Tibial nerve (tissue), 4 donors: Measurements from ENCODE around the gene GASK1A. TPM values are rescaled to one million over a fixed set of nuclear protein-coding genes. Genes with fewer than 3 reads are reported as not detected.
A peak's percentile ranks its signal among the peaks of the same experiment; 100 is the strongest.

Experiments
- DNase-seq, 2 donors: peaks; one replicate each; pipeline ENCODE4 v3.0.0-alpha.2; 2019; ENCODE audit warnings: low spot score in 2 of 2
- H3K27ac ChIP-seq, 4 donors: fragments of 200-600 bp; sonication (generic) in 3 of 4; one replicate each; pipeline ENCODE4 v1.5.1; 2017 to 2019; ENCODE audit warnings: mild to moderate bottlenecking in 1 of 4
- H3K27me3 ChIP-seq, 2 donors: fragments of 200-600 bp; sonication (generic) in 1 of 2; one replicate each; pipeline versions ENCODE4 v1.5.1 to v1.6.0; 2017 to 2019
- H3K36me3 ChIP-seq, 3 donors: fragments of 200-600 bp; sonication (generic); one replicate each; pipeline ENCODE4 v1.5.1; 2018 to 2019
- H3K4me1 ChIP-seq, 4 donors: fragments of 200-600 bp; sonication (generic) in 3 of 4; one replicate each; pipeline ENCODE4 v1.5.1; 2017 to 2019
- H3K4me3 ChIP-seq, 4 donors: fragments of 200-600 bp; sonication (generic) in 3 of 4; one replicate each; pipeline ENCODE4 v1.5.1; 2017 to 2019; ENCODE audit warnings: mild to moderate bottlenecking in 1 of 4, moderate library complexity in 1 of 4
- H3K9me3 ChIP-seq, 4 donors: fragments of 200-600 bp; sonication (generic) in 3 of 4; one replicate each; pipeline ENCODE4 v1.5.1; 2017 to 2019
- CTCF ChIP-seq, 5 experiments: fragments of 200-600 bp in 3 of 5; fragments of 450-650 bp in 2 of 5; sonication (generic) in 3 of 5; IDR thresholded peaks; one replicate each; pipeline ENCODE4 v1.5.1; 2016 to 2019; ENCODE audit warnings: antibody characterized with exemption in 5 of 5, mild to moderate bottlenecking in 3 of 5, moderate library complexity in 2 of 5
- EP300 ChIP-seq, 2 donors: sonication (generic); formaldehyde crosslinking; IDR thresholded peaks; one replicate each; pipeline ENCODE4 v1.6.1; 2017; ENCODE audit warnings: antibody characterized with exemption in 2 of 2, mild to moderate bottlenecking in 1 of 2
- POLR2A ChIP-seq, 2 donors: fragments of 450-650 bp; IDR thresholded peaks; one replicate each; pipeline ENCODE4 v1.6.1; 2017; ENCODE audit warnings: antibody characterized with exemption in 2 of 2, mild to moderate bottlenecking in 2 of 2, moderate library complexity in 2 of 2
- WGBS, 2 donors: methylation state at CpG; one replicate each; pipeline ENCODE4 v1.1.5; 2018; 5-methylcytosine and 5-hydroxymethylcytosine counted together
- total RNA-seq, 4 donors: library from RNA; depleted of rRNA; stranded (reverse); fragments of >200 nt; gene quantifications; one replicate each; pipeline ENCODE4 v1.1.0, GENCODE V29; 2016

Gene GASK1A
- total RNA-seq, 4 donors from 2014 or later: 43.0 to 70.6 (median 49.5) TPM

- Histone ChIP-seq H3K4me3 (peak overlapping the region; percentile 76 to 98 (median 89)), H3K9me3 (no peaks in the 10 kb centered on the region), H3K27me3 (no peaks in the 10 kb centered on the region), H3K4me1 (peaks cover 0 to 27% (median 5%) of the 10 kb centered on the region in 4 donors), H3K36me3 (no peaks in the 10 kb centered on the region), H3K27ac (peak overlapping the region; percentile 60 to 89 (median 72))
- no peak for DNase-seq
- WGBS, 2 donors: 40 to 50% methylated on average over 28 to 29 of the region's 33 CpGs
- no peak for TF ChIP-seq CTCF (IDR thresholded peaks at IDR 0.05)
- TF ChIP-seq EP300 (IDR thresholded peaks at IDR 0.05): no peak
- no peak for TF ChIP-seq POLR2A (IDR thresholded peaks at IDR 0.05)
These were observed 125.8 kb downstream of the GASK1A start for GRCh38 chr3:43104660-43105595.

GRCh38 chr3:43105596-43106292 lies 126.6 kb downstream of the GASK1A start, which contains the start of gene POMGNT2:
TSS of gene POMGNT2 (minus strand) at chr3:43106079. CDS start at chr3:43081431, 24,648 bp downstream.
- Histone ChIP-seq H3K9me3 (no peaks in the 10 kb centered on the region), H3K36me3 (no peaks in the 10 kb centered on the region), H3K27ac (peak within 1 kb of the TSS; percentile 60 to 89 (median 72))

GRCh38 chr3:43106293-43106628 lies 127.2 kb downstream of the GASK1A start:
- no peak for DNase-seq
- peak overlapping the region; percentile 33 to 98 (median 89) for H3K4me3 ChIP-seq
- H3K4me1 ChIP-seq: peaks cover 0 to 27% (median 5%) of the 10 kb centered on the region in 4 donors
- 11 to 15% methylated on average over 6 of the region's 6 CpGs for WGBS, 2 donors
- no peaks in the 10 kb centered on the region for H3K9me3 ChIP-seq
- H3K27me3 ChIP-seq: no peaks in the 10 kb centered on the region
- H3K36me3 ChIP-seq: no peaks in the 10 kb centered on the region
- H3K27ac ChIP-seq: peak overlapping the region in 1 of 4 donors; percentile 89
- TF ChIP-seq POLR2A (IDR thresholded peaks at IDR 0.05) (no peak), CTCF (IDR thresholded peaks at IDR 0.05) (no peak), EP300 (IDR thresholded peaks at IDR 0.05) (no peak)

More at GRCh38 chr3:43105596-43106292, 126.6 kb downstream of the GASK1A start, which contains the start of gene POMGNT2:
- peak; percentile 77 to 79 for DNase-seq
- no peaks in the 10 kb centered on the region for H3K27me3 ChIP-seq
- H3K4me3 ChIP-seq: peak within 1 kb of the TSS; percentile 76 to 98 (median 89)
- TF ChIP-seq POLR2A (IDR thresholded peaks at IDR 0.05): peak; percentile 7 to 67
- peak in 1 of 2 donors; percentile 54 for TF ChIP-seq EP300 (IDR thresholded peaks at IDR 0.05)
- TF ChIP-seq CTCF (IDR thresholded peaks at IDR 0.05): peak in 2 of 5 experiments; percentile 19 to 47
- H3K4me1 ChIP-seq: peaks cover 0 to 27% (median 5%) of the 10 kb centered on the region in 4 donors
- WGBS, 2 donors: 1 to 2% methylated on average over 53 to 60 of the region's 71 CpGs

Other genes with a start within 250 kb of the GASK1A start
- gene CCDC13, start 206.1 kb upstream of the GASK1A start, total RNA-seq: 10 to 100 TPM in 1 of 4 donors, 1 to 10 TPM in 3; 1.7 to 12.6 (median 2.0) TPM
- 100 to 1,000 TPM; 155 to 204 (median 186) TPM for gene HIGD1A, start 174.8 kb upstream of the GASK1A start, total RNA-seq
- gene ACKR2, start 169.9 kb upstream of the GASK1A start, total RNA-seq: 10 to 100 TPM; 25.2 to 59.0 (median 38.6) TPM
- gene CYP8B1, start 103.4 kb upstream of the GASK1A start, total RNA-seq: not detected
- 10 to 100 TPM in 3 of 4 donors, 1 to 10 TPM in 1; 9.0 to 20.0 (median 16.7) TPM for gene ZNF662, start 73.2 kb upstream of the GASK1A start, total RNA-seq
- 10 to 100 TPM; 22.2 to 39.4 (median 27.8) TPM for gene POMGNT2, start 126.8 kb downstream of the GASK1A start, total RNA-seq